Dedifferentiated amniotic fluid mesenchymal stem cell (primary cell): Measurements from ENCODE around the gene PTTG2.

ENCODE experiments used
- DNase-seq: peaks from one replicate; pipeline ENCODE4 v3.0.0-alpha.2; 2016; ENCODE audit errors: extremely low spot score

Gene PTTG2

GRCh38 chr4:38008571-38009021 lies 48.4 kb downstream of the PTTG2 start:
- no peak for DNase-seq

GRCh38 chr4:38009421-38009820 lies 49.2 kb downstream of the PTTG2 start:
- DNase-seq, result no peak

GRCh38 chr4:38009949-38010348 lies 49.8 kb downstream of the PTTG2 start:
- DNase-seq, result no peak
